H1 (cell line): Measurements from ENCODE around the gene TENT4A. TPM values are rescaled to one million over a fixed set of nuclear protein-coding genes. Genes with fewer than 3 reads are reported as not detected.

ENCODE experiments used
- CTCF ChIA-PET: fragments of 300-600 bp; sonication (Branson Sonifier 250); formaldehyde crosslinking; loops from one replicate; lab custom pipeline; 2021; ENCODE audit not compliant: partially characterized antibody; lab: Charles Lee
- POLR2A ChIA-PET: fragments of 300-600 bp; sonication (Branson Sonifier 250); formaldehyde crosslinking; loops from one replicate; lab custom pipeline; 2021; ENCODE audit warnings: inconsistent platforms; ENCODE audit not compliant: partially characterized antibody; lab: Charles Lee
- DNase-seq, 2 experiments: peaks; one replicate each; pipeline versions ENCODE4 v3.0.0 to v3.0.0-alpha.2; 2010 to 2022; ENCODE audit warnings: low spot score in 2 of 2, low read depth in 1 of 2, mixed read lengths in 1 of 2
- FAIRE-seq: peaks from 2 replicates; lab custom pipeline; 2011; peaks lifted over from hg19 to GRCh38; lab: Jason Lieb, UNC
- H2AFZ ChIP-seq: 2 replicates; pipeline ENCODE4 v1.8.1; 2012; ENCODE audit warnings: low read length, inconsistent platforms
- H2AK5ac ChIP-seq: 2 replicates; pipeline ENCODE4 v1.6.1; 2013; ENCODE audit warnings: low read depth, low read length
- H2BK120ac ChIP-seq: replicated peaks from 2 replicates; pipeline ENCODE3; 2013; ENCODE audit warnings: low read depth, low read length, inconsistent platforms
- H2BK12ac ChIP-seq: 2 replicates; pipeline ENCODE4 v1.6.1; 2013; ENCODE audit warnings: low read depth, low read length
- H2BK15ac ChIP-seq: 2 replicates; pipeline ENCODE4 v1.6.1; 2013; ENCODE audit warnings: low read length
- H2BK20ac ChIP-seq: 2 replicates; pipeline ENCODE4 v1.6.1; 2013; ENCODE audit warnings: low read length
- H2BK5ac ChIP-seq: 2 replicates; pipeline ENCODE4 v1.6.1; 2013; ENCODE audit warnings: low read depth, low read length
- H3K14ac ChIP-seq: 2 replicates; pipeline ENCODE4 v1.6.1; 2013; ENCODE audit warnings: inconsistent platforms; ENCODE audit not compliant: insufficient read length
- H3K18ac ChIP-seq: 2 replicates; pipeline ENCODE4 v1.6.1; 2013; ENCODE audit warnings: low read length; ENCODE audit errors: extremely low read depth
- H3K23ac ChIP-seq: 2 replicates; pipeline ENCODE4 v1.6.1; 2013; ENCODE audit warnings: inconsistent platforms; ENCODE audit not compliant: insufficient read length
- H3K23me2 ChIP-seq: 2 replicates; pipeline ENCODE4 v1.6.1; 2013; ENCODE audit warnings: low read depth, low read length
- H3K27ac ChIP-seq: 2 replicates; pipeline ENCODE4 v1.6.1; 2011; ENCODE audit warnings: low read depth, low read length, inconsistent platforms
- H3K27me3 ChIP-seq, 4 experiments: replicated peaks in 1 of 4; 1 replicate in 1 of 4; 2 replicates in 3 of 4; pipeline versions ENCODE4 v1.6.1 to v1.8.1; 2011 to 2013; ENCODE audit warnings: low read length in 3 of 4, mild to moderate bottlenecking in 3 of 4, inconsistent platforms in 2 of 4, mixed read lengths in 2 of 4, moderate library complexity in 1 of 4; ENCODE audit not compliant: control insufficient read depth in 3 of 4, insufficient read depth in 3 of 4; ENCODE audit errors: extremely low read depth in 1 of 4
- H3K36me3 ChIP-seq, 4 experiments: 2 replicates each; pipeline versions ENCODE4 v1.6.1 to v1.8.1; 2011 to 2013; ENCODE audit warnings: mild to moderate bottlenecking in 4 of 4, low read length in 3 of 4, moderate library complexity in 2 of 4, control low read depth in 1 of 4, inconsistent platforms in 1 of 4; ENCODE audit not compliant: insufficient read depth in 4 of 4, control insufficient read depth in 2 of 4
- H3K4ac ChIP-seq: replicated peaks from 2 replicates; pipeline ENCODE3; 2013; ENCODE audit warnings: low read length, low read depth, mixed read lengths, inconsistent platforms; ENCODE audit not compliant: insufficient read length
- H3K4me1 ChIP-seq, 4 experiments: replicated peaks in 1 of 4; 1 replicate in 1 of 4; 2 replicates in 3 of 4; pipeline versions ENCODE4 v1.6.1 to v1.8.1; 2011 to 2013; ENCODE audit warnings: low read length in 3 of 4, inconsistent platforms in 2 of 4, mixed read lengths in 1 of 4; ENCODE audit not compliant: insufficient read depth in 4 of 4, control insufficient read depth in 3 of 4
- H3K4me2 ChIP-seq, 2 experiments: 2 replicates each; pipeline versions ENCODE4 v1.6.1 to v1.8.1; 2011 to 2013; ENCODE audit warnings: low read depth in 2 of 2, low read length in 2 of 2, control low read depth in 1 of 2, inconsistent platforms in 1 of 2, mild to moderate bottlenecking in 1 of 2; ENCODE audit not compliant: insufficient read depth in 1 of 2
- H3K4me3 ChIP-seq, 4 experiments: fragments of 200-600, 300-600 bp in 1 of 4; sonication (generic), shearing (Covaris generic), sonication (Bioruptor Twin) in 1 of 4; 2 replicates each; pipeline versions ENCODE4 v1.5.1 to v1.8.1; 2011 to 2016; ENCODE audit warnings: low read length in 4 of 4, low read depth in 3 of 4, control low read depth in 2 of 4, inconsistent platforms in 2 of 4, mild to moderate bottlenecking in 2 of 4, mixed read lengths in 1 of 4, moderate library complexity in 1 of 4; ENCODE audit not compliant: insufficient read depth in 2 of 4; ENCODE audit errors: extremely low read depth in 1 of 4
- H3K56ac ChIP-seq: replicated peaks from 2 replicates; pipeline ENCODE3; 2013; ENCODE audit warnings: low read depth, mild to moderate bottlenecking, mixed read lengths, low read length, inconsistent platforms; ENCODE audit not compliant: insufficient read length
- H3K79me1 ChIP-seq: 2 replicates; pipeline ENCODE4 v1.6.1; 2013; ENCODE audit warnings: low read depth, low read length, control low read depth
- H3K79me2 ChIP-seq, 2 experiments: 2 replicates each; pipeline versions ENCODE4 v1.6.1 to v1.8.1; 2012 to 2013; ENCODE audit warnings: low read length in 2 of 2, mild to moderate bottlenecking in 2 of 2, inconsistent platforms in 1 of 2; ENCODE audit not compliant: insufficient read depth in 2 of 2, control insufficient read depth in 1 of 2
- H3K9ac ChIP-seq, 4 experiments: replicated peaks in 1 of 4; 1 replicate in 1 of 4; 2 replicates in 3 of 4; pipeline versions ENCODE4 v1.6.1 to v1.8.1; 2011 to 2013; ENCODE audit warnings: low read depth in 3 of 4, low read length in 3 of 4, control low read depth in 2 of 4, mild to moderate bottlenecking in 2 of 4, moderate library complexity in 2 of 4, inconsistent platforms in 1 of 4; ENCODE audit errors: extremely low read depth in 1 of 4
- H3K9me3 ChIP-seq, 2 experiments: 2 replicates each; pipeline versions ENCODE4 v1.6.1 to v1.8.1; 2012 to 2013; ENCODE audit warnings: mild to moderate bottlenecking in 2 of 2, moderate library complexity in 2 of 2, control low read depth in 1 of 2, inconsistent platforms in 1 of 2, low read depth in 1 of 2, low read length in 1 of 2, mixed read lengths in 1 of 2; ENCODE audit not compliant: insufficient read depth in 2 of 2
- H4K20me1 ChIP-seq, 2 experiments: replicated peaks in 1 of 2; 2 replicates each; pipeline versions ENCODE3 to v1.8.1; 2011 to 2013; ENCODE audit warnings: inconsistent platforms in 2 of 2, low read length in 2 of 2, mild to moderate bottlenecking in 1 of 2; ENCODE audit not compliant: insufficient read depth in 2 of 2, control insufficient read depth in 1 of 2
- H4K5ac ChIP-seq: 2 replicates; pipeline ENCODE4 v1.6.1; 2013; ENCODE audit warnings: low read length, low read depth, mixed read lengths, inconsistent platforms; ENCODE audit not compliant: insufficient read length
- H4K8ac ChIP-seq: 2 replicates; pipeline ENCODE4 v1.8.0; 2013; ENCODE audit warnings: mild to moderate bottlenecking, moderate library complexity, low read length, inconsistent platforms; ENCODE audit not compliant: insufficient read depth; ENCODE audit errors: extremely low read depth
- H4K91ac ChIP-seq: replicated peaks from 2 replicates; pipeline ENCODE3; 2013; ENCODE audit warnings: low read length, mixed read lengths, inconsistent platforms; ENCODE audit not compliant: insufficient read length
- CBX8 ChIP-seq: fragments of 300-800, 300-1000 bp; sonication (generic); IDR thresholded peaks from 2 replicates; pipeline ENCODE4 v1.7.1; 2016; ENCODE audit warnings: low read depth, low read length, borderline replicate concordance
- CHD1 ChIP-seq: IDR thresholded peaks from 2 replicates; pipeline ENCODE4 v1.6.1; 2012; ENCODE audit warnings: low read depth, low read length, improper control_type of control experiment
- CHD2 ChIP-seq: IDR thresholded peaks from 2 replicates; pipeline ENCODE4 v1.6.1; 2012; ENCODE audit warnings: low read length, improper control_type of control experiment
- EZH2 ChIP-seq: fragments of 200-600 bp; sonication (generic); IDR thresholded peaks from 2 replicates; pipeline ENCODE4 v1.7.1; 2012; ENCODE audit warnings: low read depth, mild to moderate bottlenecking, moderate library complexity, low read length, inconsistent platforms; ENCODE audit not compliant: severe bottlenecking
- GABPA ChIP-seq: IDR thresholded peaks from 2 replicates; pipeline ENCODE4 v1.6.1; 2011; ENCODE audit warnings: mild to moderate bottlenecking, low read length, moderate library complexity, borderline replicate concordance; ENCODE audit not compliant: insufficient read depth
- GTF2F1 ChIP-seq: IDR thresholded peaks from 2 replicates; pipeline ENCODE4 v1.6.1; 2012; ENCODE audit warnings: low read depth, low read length, improper control_type of control experiment, borderline replicate concordance
- MAX ChIP-seq: IDR thresholded peaks from 2 replicates; pipeline ENCODE4 v1.6.1; 2012; ENCODE audit warnings: inconsistent platforms
- POLR2AphosphoS5 ChIP-seq: IDR thresholded peaks from 2 replicates; pipeline ENCODE4 v1.6.1; 2011; ENCODE audit warnings: low read depth, low read length
- RAD21 ChIP-seq, 2 experiments: IDR thresholded peaks in 1 of 2; conservative IDR thresholded peaks in 1 of 2; 2 replicates each; pipeline ENCODE4 v1.6.1; 2011; ENCODE audit warnings: low read depth in 2 of 2, low read length in 2 of 2, improper control_type of control experiment in 1 of 2, inconsistent platforms in 1 of 2, mild to moderate bottlenecking in 1 of 2, moderate library complexity in 1 of 2
- SIN3A ChIP-seq, 2 experiments: IDR thresholded peaks in 1 of 2; conservative IDR thresholded peaks in 1 of 2; 2 replicates each; pipeline ENCODE4 v1.6.1; 2011 to 2012; ENCODE audit warnings: low read length in 2 of 2, improper control_type of control experiment in 1 of 2, low read depth in 1 of 2, mild to moderate bottlenecking in 1 of 2
- SP2 ChIP-seq: IDR thresholded peaks from 2 replicates; pipeline ENCODE4 v1.6.1; 2012; ENCODE audit warnings: mild to moderate bottlenecking, low read length, inconsistent platforms
- SRF ChIP-seq: IDR thresholded peaks from 2 replicates; pipeline ENCODE4 v1.6.1; 2011; ENCODE audit warnings: mild to moderate bottlenecking, low read depth, low read length, moderate library complexity
- TAF7 ChIP-seq: optimal IDR thresholded peaks from 2 replicates; pipeline ENCODE3; 2011; ENCODE audit warnings: low read depth, mild to moderate bottlenecking, inconsistent platforms, low read length, moderate library complexity, borderline replicate concordance
- TCF12 ChIP-seq: IDR thresholded peaks from 2 replicates; pipeline ENCODE4 v1.6.1; 2011; ENCODE audit warnings: low read depth, mild to moderate bottlenecking, low read length
- WGBS, 2 experiments: shearing (Covaris generic) in 1 of 2; methylation state at CpG; one replicate each; pipeline versions ENCODE4 v1.1.6 to v1.1.7; 2013 to 2015; ENCODE audit warnings: low lambda C conversion rate in 2 of 2, mixed read lengths in 2 of 2, inconsistent platforms in 1 of 2, low coverage in 1 of 2, missing lambda C conversion rate in 1 of 2; ENCODE audit not compliant: insufficient replicate concordance in 2 of 2, insufficient coverage in 1 of 2, insufficient read length in 1 of 2; ENCODE audit errors: extremely low coverage in 1 of 2, missing lambda C conversion rate in 1 of 2; 5-methylcytosine and 5-hydroxymethylcytosine counted together
- polyA plus RNA-seq, 7 experiments: library from polyadenylated mRNA; depleted of rRNA in 3 of 7; stranded (reverse) in 5 of 7; unstranded in 2 of 7; fragments of >200 nt in 5 of 7; fragments of 200-250 nt in 2 of 7; gene quantifications; 1 replicate in 5 of 7; 2 replicates in 1 of 7; 4 replicates in 1 of 7; pipeline versions ENCODE4 v1.2.1 to v1.2.3, GENCODE V29; 2011 to 2013; ENCODE audit warnings: missing spikeins in 2 of 7, mixed read lengths in 2 of 7
- total RNA-seq: library from RNA; stranded (reverse); fragmentation: NEBNext Ultra II Directional; extraction: Animal tissue kit (Norgen Biotek cat#: 25700); gene quantifications from 2 replicates; pipeline ENCODE4 v1.2.1, GENCODE V29; 2021

Gene TENT4A
- total and polyA plus RNA-seq, 2 of the 8 experiments (the other 6 are each of a cell fraction or from before 2014, with no cell fraction given), result 8.9 to 25.1 TPM

- DNase-seq (peak in 1 of 2 experiments; percentile 24), FAIRE-seq (no peak)
- no peak overlapping the region for H3K4ac ChIP-seq
- no peak overlapping the region for H3K56ac ChIP-seq
- H3K79me1 ChIP-seq, result no peaks in the 10 kb centered on the region
- TF ChIP-seq CBX8 (no peak), TCF12 (no peak), SRF (no peak), CHD2 (no peak), MAX (no peak), GTF2F1 (no peak), POLR2AphosphoS5 (no peak), EZH2 (no peak), SP2 (no peak), CHD1 (no peak), RAD21 (IDR thresholded peaks at IDR 0.05 in 1 of 2, conservative IDR thresholded peaks at IDR 0.05 in 1 of 2; ENCODE audit: low read depth in 2 of 2, low read length in 2 of 2) (no peak), GABPA (no peak), TAF7 (no peak), SIN3A (conservative IDR thresholded peaks at IDR 0.05 in 1 of 2, IDR thresholded peaks at IDR 0.05 in 1 of 2; ENCODE audit: low read depth in 1 of 2, low read length in 2 of 2) (no peak)
- no peak overlapping the region for H2BK120ac ChIP-seq
- POLR2A ChIA-PET, result interaction anchor here (0.6 kb wide), 1 partner anchor 1344 kb away, joined by 3 read pairs; no protein-coding TSS in a partner anchor
- no peak overlapping the region for H2BK20ac ChIP-seq
- no peak overlapping the region for H4K8ac ChIP-seq
- H2AK5ac ChIP-seq, result no peak overlapping the region
- H3K18ac ChIP-seq, result no peak overlapping the region
- peaks cover 0 to 5% of the 10 kb centered on the region in 2 experiments for H4K20me1 ChIP-seq
- H3K9me3 ChIP-seq, result 0 out of 4 replicates have a peak, but pooled peaks cover 0 to 3% of the 10 kb centered on the region in 2 experiments
- no peak overlapping the region for H2BK15ac ChIP-seq
- H3K4me1 ChIP-seq, result no peaks in the 10 kb centered on the region
- no peak overlapping the region for H2AFZ ChIP-seq
- H3K36me3 ChIP-seq, result no peaks in the 10 kb centered on the region
- H3K4me2 ChIP-seq, result no peak overlapping the region
- no peak overlapping the region for H2BK5ac ChIP-seq
- H3K27ac ChIP-seq, result no peak overlapping the region
- H3K23me2 ChIP-seq, result peaks cover 5% of the 10 kb centered on the region; the same call in 1 of the 2 replicates
- H3K27me3 ChIP-seq, result no peaks in the 10 kb centered on the region
- H2BK12ac ChIP-seq, result no peak overlapping the region
- no peak overlapping the region for H4K91ac ChIP-seq
- no peak overlapping the region for H4K5ac ChIP-seq
- 89% methylated on average over 7 of the region's 7 CpGs; no CpG with 5 or more reads in 1 of the 2 experiments for WGBS, 2 experiments
- H3K79me2 ChIP-seq, result no peaks in the 10 kb centered on the region
- no peak overlapping the region for H3K9ac ChIP-seq
- H3K23ac ChIP-seq, result no peak overlapping the region
- no peak overlapping the region for H3K14ac ChIP-seq
- CTCF ChIA-PET, result interaction anchor here (0.6 to 2.1 kb wide), 8 partner anchors 9 to 356 kb away, joined by 3 to 9 read pairs (median 4); no protein-coding TSS in a partner anchor
- no peak overlapping the region for H3K4me3 ChIP-seq
Observed at GRCh38 chr5:6784481-6784880, 71.2 kb downstream of the TENT4A start.
